ENCODE measurements around the gene CDK5.

The CDK5 gene

GRCh38 chr7:151066273-151066974 is 8.7 kb upstream of the CDK5 start:
- no peak for TF ChIP-seq EZH2 (IDR thresholded peaks at IDR 0.05; ENCODE audit: borderline replicate concordance, low read length)
- no peak for TF ChIP-seq CTCF (IDR thresholded peaks at IDR 0.05; ENCODE audit: low read length)
- H3K4me3 ChIP-seq (ENCODE audit: low read depth, low read length, poor library complexity, severe bottlenecking) = no peak overlapping the region
- H3K79me2 ChIP-seq (ENCODE audit: insufficient read depth, low read length) = no peaks in the 10 kb centered on the region
- no peak overlapping the region for H2AFZ ChIP-seq (ENCODE audit: low read length)
- no peaks in the 10 kb centered on the region for H4K20me1 ChIP-seq (ENCODE audit: insufficient read depth, low read length)
- no peak overlapping the region for H3K4me2 ChIP-seq (ENCODE audit: low read length)
- H3K9me2 ChIP-seq (ENCODE audit: low read depth, low read length) = no peaks in the 10 kb centered on the region
- no peaks in the 10 kb centered on the region for H3K27me3 ChIP-seq (ENCODE audit: insufficient read depth, low read length)
- no peaks in the 10 kb centered on the region for H3F3A ChIP-seq (ENCODE audit: insufficient read depth, low read length)
- peaks cover 7% of the 10 kb centered on the region for H3K4me1 ChIP-seq (ENCODE audit: insufficient read depth, low read length, severe bottlenecking)
- no peak overlapping the region for H3K9ac ChIP-seq (ENCODE audit: low read length)
- H3K36me3 ChIP-seq (ENCODE audit: insufficient read depth, low read length) = peaks cover 71% of the 10 kb centered on the region
- no peak overlapping the region for H3K27ac ChIP-seq (ENCODE audit: low read depth, low read length, poor library complexity, severe bottlenecking)
- H3K9me3 ChIP-seq (ENCODE audit: low read length) = no peaks in the 10 kb centered on the region

GRCh38 chr7:151065516-151065915 is 7.8 kb upstream of the CDK5 start:
- no peaks in the 10 kb centered on the region for H4K20me1 ChIP-seq (ENCODE audit: insufficient read depth, low read length)
- H3K9me3 ChIP-seq (ENCODE audit: low read length) = no peaks in the 10 kb centered on the region
- no peak overlapping the region for H3K4me2 ChIP-seq (ENCODE audit: low read length)
- H3K9ac ChIP-seq (ENCODE audit: low read length) = no peak overlapping the region
- H3K36me3 ChIP-seq (ENCODE audit: insufficient read depth, low read length) = peaks cover 62% of the 10 kb centered on the region
- no peaks in the 10 kb centered on the region for H3K79me2 ChIP-seq (ENCODE audit: insufficient read depth, low read length)
- H3F3A ChIP-seq (ENCODE audit: insufficient read depth, low read length) = no peaks in the 10 kb centered on the region
- no peaks in the 10 kb centered on the region for H3K27me3 ChIP-seq (ENCODE audit: insufficient read depth, low read length)
- H3K27ac ChIP-seq (ENCODE audit: low read depth, low read length, poor library complexity, severe bottlenecking) = no peak overlapping the region
- no peaks in the 10 kb centered on the region for H3K9me2 ChIP-seq (ENCODE audit: low read depth, low read length)
- TF ChIP-seq CTCF (IDR thresholded peaks at IDR 0.05; ENCODE audit: low read length) (no peak), EZH2 (IDR thresholded peaks at IDR 0.05; ENCODE audit: borderline replicate concordance, low read length) (no peak)
- H3K4me1 ChIP-seq (ENCODE audit: insufficient read depth, low read length, severe bottlenecking) = peaks cover 16% of the 10 kb centered on the region
- no peak overlapping the region for H2AFZ ChIP-seq (ENCODE audit: low read length)
- H3K4me3 ChIP-seq (ENCODE audit: low read depth, low read length, poor library complexity, severe bottlenecking) = no peak overlapping the region

GRCh38 chr7:151064993-151065392 is 7.3 kb upstream of the CDK5 start:
- Histone ChIP-seq H3K4me2 (ENCODE audit: low read length) (no peak overlapping the region), H3K9ac (ENCODE audit: low read length) (no peak overlapping the region), H3F3A (ENCODE audit: insufficient read depth, low read length) (no peaks in the 10 kb centered on the region), H3K27ac (ENCODE audit: low read depth, low read length, poor library complexity, severe bottlenecking) (no peak overlapping the region), H3K9me2 (ENCODE audit: low read depth, low read length) (no peaks in the 10 kb centered on the region), H3K4me1 (ENCODE audit: insufficient read depth, low read length, severe bottlenecking) (peaks cover 19% of the 10 kb centered on the region), H3K4me3 (ENCODE audit: low read depth, low read length, poor library complexity, severe bottlenecking) (no peak overlapping the region), H2AFZ (ENCODE audit: low read length) (no peak overlapping the region), H3K79me2 (ENCODE audit: insufficient read depth, low read length) (no peaks in the 10 kb centered on the region; the same call in 1 of the 2 replicates), H3K36me3 (ENCODE audit: insufficient read depth, low read length) (peaks cover 56% of the 10 kb centered on the region), H3K9me3 (ENCODE audit: low read length) (no peaks in the 10 kb centered on the region), H4K20me1 (ENCODE audit: insufficient read depth, low read length) (no peaks in the 10 kb centered on the region), H3K27me3 (ENCODE audit: insufficient read depth, low read length) (no peaks in the 10 kb centered on the region)
- TF ChIP-seq EZH2 (IDR thresholded peaks at IDR 0.05; ENCODE audit: borderline replicate concordance, low read length) (no peak), CTCF (IDR thresholded peaks at IDR 0.05; ENCODE audit: low read length) (no peak)
